ENCODE measurements around the gene IGSF21.

- TF ChIP-seq CTCF (IDR thresholded peaks at IDR 0.05) (no peak), POLR2A (IDR thresholded peaks at IDR 0.05) (no peak)
Measured at GRCh38 chr1:18329469-18330253, 222.1 kb downstream of the IGSF21 start.
